NCI-H1417 (cell line): ENCODE data around the gene CD79B.
"Not testable (repeated sequence)": the region's sequence is repeated elsewhere in the genome, so short reads cannot be mapped to it uniquely, and the experiment has no call there.

Experiments used
- DNase-seq, 3 experiments: peaks; one replicate each; lab custom pipeline; 2025; lab: John Stamatoyannopoulos, UW

Gene CD79B

GRCh38 chr17:63933598-63933997, 1.5 kb upstream of the CD79B start:
- no peak for DNase-seq

GRCh38 chr17:63932721-63933120, 590 bp upstream of the CD79B start:
- no peak for DNase-seq

- DNase-seq, result no peak
Measured at GRCh38 chr17:63930951-63931575, 1.1 kb downstream of the CD79B start.

GRCh38 chr17:63929860-63930766, 2.0 kb downstream of the CD79B start:
- DNase-seq, result no peak

GRCh38 chr17:63928966-63929695, 3.0 kb downstream of the CD79B start:
- no peak for DNase-seq

- DNase-seq, result no peak
Measured at GRCh38 chr17:63928172-63928666, 3.9 kb downstream of the CD79B start.

- DNase-seq, result peak in 1 of 3 experiments; percentile 2
Measured at GRCh38 chr17:63927464-63928171, 4.5 kb downstream of the CD79B start.

- DNase-seq, result no peak
Measured at GRCh38 chr17:63926164-63926563, 6.0 kb downstream of the CD79B start.

- no peak for DNase-seq
Measured at GRCh38 chr17:63925615-63926014, 6.5 kb downstream of the CD79B start.

GRCh38 chr17:63922402-63922801, 9.7 kb downstream of the CD79B start:
- not testable (repeated sequence) for DNase-seq

GRCh38 chr17:63920779-63921178, 11.4 kb downstream of the CD79B start:
- DNase-seq, result not testable (repeated sequence)

- DNase-seq, result not testable (repeated sequence)
Measured at GRCh38 chr17:63920050-63920449, 12.1 kb downstream of the CD79B start.

- peak; percentile 13 to 72 (median 36) for DNase-seq
Measured at GRCh38 chr17:63919311-63919723, 12.8 kb downstream of the CD79B start.

GRCh38 chr17:63918789-63919305, 13.3 kb downstream of the CD79B start, which contains the start of gene GH1:
Gene GH1, minus strand, starts transcription at chr17:63918839. Its CDS starts 63 bp downstream, at chr17:63918776.
- not testable (repeated sequence) for DNase-seq

GRCh38 chr17:63918305-63918704, 13.8 kb downstream of the CD79B start:
- DNase-seq, result no peak

- DNase-seq, result no peak
Measured at GRCh38 chr17:63917646-63918045, 14.5 kb downstream of the CD79B start.

- not testable (repeated sequence) for DNase-seq
Measured at GRCh38 chr17:63917206-63917605, 14.9 kb downstream of the CD79B start.

- no peak for DNase-seq
Measured at GRCh38 chr17:63916566-63917185, 15.5 kb downstream of the CD79B start.

GRCh38 chr17:63915753-63916152, 16.4 kb downstream of the CD79B start:
- not testable (repeated sequence) for DNase-seq

GRCh38 chr17:63914471-63914870, 17.7 kb downstream of the CD79B start:
- DNase-seq, result no peak

GRCh38 chr17:63911657-63912100, 20.5 kb downstream of the CD79B start:
- peak; percentile 4 to 53 (median 19) for DNase-seq
